Measurements from ENCODE around the gene MS4A18.

Gene MS4A18

GRCh38 chr11:60782393-60783140, 58.0 kb downstream of the MS4A18 start:
- TF ChIP-seq POLR2AphosphoS5 (IDR thresholded peaks at IDR 0.05; ENCODE audit: low read depth, low read length) (no peak), TAF1 (IDR thresholded peaks at IDR 0.05; ENCODE audit: borderline replicate concordance, low read depth, low read length) (no peak), POLR2A (IDR thresholded peaks at IDR 0.05; ENCODE audit: low read depth, low read length) (no peak)
- no peak for DNase-seq (ENCODE audit: insufficient read length)
- no peak for FAIRE-seq

- DNase-seq (ENCODE audit: insufficient read length), result no peak
- FAIRE-seq, result no peak
- no peak for TF ChIP-seq TAF1 (IDR thresholded peaks at IDR 0.05; ENCODE audit: borderline replicate concordance, low read depth, low read length)
- no peak for TF ChIP-seq POLR2AphosphoS5 (IDR thresholded peaks at IDR 0.05; ENCODE audit: low read depth, low read length)
- TF ChIP-seq POLR2A (IDR thresholded peaks at IDR 0.05; ENCODE audit: low read depth, low read length), result no peak
These were observed 58.6 kb downstream of the MS4A18 start for GRCh38 chr11:60783141-60783484.

- DNase-seq (ENCODE audit: insufficient read length) (no peak), FAIRE-seq (no peak)
- TF ChIP-seq POLR2AphosphoS5 (IDR thresholded peaks at IDR 0.05; ENCODE audit: low read depth, low read length), result no peak
- no peak for TF ChIP-seq TAF1 (IDR thresholded peaks at IDR 0.05; ENCODE audit: borderline replicate concordance, low read depth, low read length)
- TF ChIP-seq POLR2A (IDR thresholded peaks at IDR 0.05; ENCODE audit: low read depth, low read length), result no peak
These were observed 59.4 kb downstream of the MS4A18 start for GRCh38 chr11:60783911-60784310.

GRCh38 chr11:60785136-60785535, 60.6 kb downstream of the MS4A18 start, which contains the start of gene MS4A10:
TSS of gene MS4A10 (plus strand) at chr11:60785333. CDS start at chr11:60790336, 5,003 bp downstream.
- no peak for DNase-seq (ENCODE audit: insufficient read length)
- no peak for TF ChIP-seq POLR2A (IDR thresholded peaks at IDR 0.05; ENCODE audit: low read depth, low read length)
- no peak for TF ChIP-seq POLR2AphosphoS5 (IDR thresholded peaks at IDR 0.05; ENCODE audit: low read depth, low read length)
- TF ChIP-seq TAF1 (IDR thresholded peaks at IDR 0.05; ENCODE audit: borderline replicate concordance, low read depth, low read length), result no peak
- no peak for FAIRE-seq

GRCh38 chr11:60785806-60786361, 61.4 kb downstream of the MS4A18 start:
- TF ChIP-seq POLR2A (IDR thresholded peaks at IDR 0.05; ENCODE audit: low read depth, low read length) (no peak), TAF1 (IDR thresholded peaks at IDR 0.05; ENCODE audit: borderline replicate concordance, low read depth, low read length) (no peak), POLR2AphosphoS5 (IDR thresholded peaks at IDR 0.05; ENCODE audit: low read depth, low read length) (no peak)
- DNase-seq (ENCODE audit: insufficient read length) (no peak), FAIRE-seq (peak; percentile 48)

GRCh38 chr11:60786811-60787567, 62.5 kb downstream of the MS4A18 start:
- FAIRE-seq, result no peak
- DNase-seq (ENCODE audit: insufficient read length), result no peak
- TF ChIP-seq POLR2A (IDR thresholded peaks at IDR 0.05; ENCODE audit: low read depth, low read length), result no peak
- no peak for TF ChIP-seq POLR2AphosphoS5 (IDR thresholded peaks at IDR 0.05; ENCODE audit: low read depth, low read length)
- TF ChIP-seq TAF1 (IDR thresholded peaks at IDR 0.05; ENCODE audit: borderline replicate concordance, low read depth, low read length), result no peak

GRCh38 chr11:60788401-60789125, 64.0 kb downstream of the MS4A18 start:
- TF ChIP-seq POLR2AphosphoS5 (IDR thresholded peaks at IDR 0.05; ENCODE audit: low read depth, low read length) (no peak), TAF1 (IDR thresholded peaks at IDR 0.05; ENCODE audit: borderline replicate concordance, low read depth, low read length) (no peak), POLR2A (IDR thresholded peaks at IDR 0.05; ENCODE audit: low read depth, low read length) (no peak)
- FAIRE-seq, result no peak
- DNase-seq (ENCODE audit: insufficient read length), result no peak

GRCh38 chr11:60790726-60791125, 66.2 kb downstream of the MS4A18 start:
- FAIRE-seq (no peak), DNase-seq (ENCODE audit: insufficient read length) (no peak)
- TF ChIP-seq POLR2A (IDR thresholded peaks at IDR 0.05; ENCODE audit: low read depth, low read length) (no peak), POLR2AphosphoS5 (IDR thresholded peaks at IDR 0.05; ENCODE audit: low read depth, low read length) (no peak), TAF1 (IDR thresholded peaks at IDR 0.05; ENCODE audit: borderline replicate concordance, low read depth, low read length) (no peak)

GRCh38 chr11:60791153-60791933, 66.8 kb downstream of the MS4A18 start:
- FAIRE-seq (no peak), DNase-seq (ENCODE audit: insufficient read length) (no peak)
- TF ChIP-seq POLR2AphosphoS5 (IDR thresholded peaks at IDR 0.05; ENCODE audit: low read depth, low read length) (no peak), POLR2A (IDR thresholded peaks at IDR 0.05; ENCODE audit: low read depth, low read length) (no peak), TAF1 (IDR thresholded peaks at IDR 0.05; ENCODE audit: borderline replicate concordance, low read depth, low read length) (no peak)

- FAIRE-seq (no peak), DNase-seq (ENCODE audit: insufficient read length) (no peak)
- TF ChIP-seq POLR2AphosphoS5 (IDR thresholded peaks at IDR 0.05; ENCODE audit: low read depth, low read length), result no peak
- no peak for TF ChIP-seq POLR2A (IDR thresholded peaks at IDR 0.05; ENCODE audit: low read depth, low read length)
- TF ChIP-seq TAF1 (IDR thresholded peaks at IDR 0.05; ENCODE audit: borderline replicate concordance, low read depth, low read length), result no peak
These were observed 68.0 kb downstream of the MS4A18 start for GRCh38 chr11:60792521-60792920.
